Gastrocnemius medialis (tissue), 4 donors: ENCODE results near the gene SYS1. TPM values are rescaled to one million over a fixed set of nuclear protein-coding genes. Genes with fewer than 3 reads are reported as not detected.

Experiments used
- ATAC-seq, 2 donors: fragments of 150-250 bp; one replicate each; pipeline ENCODE4 v1.9.1; 2016
- DNase-seq, 2 donors: peaks; one replicate each; pipeline ENCODE4 v3.0.0-alpha.2; 2019
- H3K27ac ChIP-seq, 4 donors: fragments of 200-600 bp; sonication (generic); 1 replicate in 1 of 4; 2 replicates in 3 of 4; pipeline ENCODE4 v1.5.1; 2016 to 2018; ENCODE audit warnings: mild to moderate bottlenecking in 2 of 4, moderate library complexity in 1 of 4
- H3K27me3 ChIP-seq, 3 donors: fragments of 200-600 bp; sonication (generic) in 2 of 3; 1 replicate in 1 of 3; 2 replicates in 2 of 3; pipeline versions ENCODE4 v1.5.1 to v1.6.0; 2016 to 2019; ENCODE audit warnings: mild to moderate bottlenecking in 1 of 3, moderate library complexity in 1 of 3
- H3K36me3 ChIP-seq, 2 donors: fragments of 200-600 bp; sonication (generic) in 1 of 2; one replicate each; pipeline ENCODE4 v1.5.1; 2017 to 2018
- H3K4me1 ChIP-seq, 2 donors: fragments of 200-600 bp; sonication (generic) in 1 of 2; one replicate each; pipeline ENCODE4 v1.5.1; 2016 to 2017; ENCODE audit warnings: mild to moderate bottlenecking in 2 of 2
- H3K4me3 ChIP-seq, 4 donors: fragments of 200-600 bp; sonication (generic) in 3 of 4; 1 replicate in 1 of 4; 2 replicates in 3 of 4; pipeline ENCODE4 v1.5.1; 2016 to 2019; ENCODE audit warnings: mild to moderate bottlenecking in 2 of 4
- H3K9me3 ChIP-seq, 3 donors: fragments of 200-600 bp; sonication (generic) in 2 of 3; 1 replicate in 1 of 3; 2 replicates in 2 of 3; pipeline ENCODE4 v1.5.1; 2016 to 2019
- CTCF ChIP-seq, 5 experiments: fragments of 450-650 bp in 3 of 5; fragments of 200-600 bp in 2 of 5; sonication (generic) in 2 of 5; IDR thresholded peaks in 4 of 5; conservative IDR thresholded peaks in 1 of 5; 1 replicate in 4 of 5; 2 replicates in 1 of 5; pipeline ENCODE4 v1.5.1; 2016 to 2019; ENCODE audit warnings: antibody characterized with exemption in 5 of 5, mild to moderate bottlenecking in 3 of 5, moderate library complexity in 3 of 5
- POLR2A ChIP-seq, 2 donors: fragments of 450-650 bp; IDR thresholded peaks; one replicate each; pipeline ENCODE4 v1.6.1; 2017; ENCODE audit warnings: antibody characterized with exemption in 2 of 2, mild to moderate bottlenecking in 2 of 2, moderate library complexity in 2 of 2
- in situ Hi-C, 4 donors: fragments of 200-750 bp; cut with MboI; loops; one replicate each; pipeline versions ENCODE4 v1.15.0 to v1.8.0; 2017; ENCODE audit warnings: low sequenced_read_pairs in 4 of 4
- intact Hi-C: fragments of 100-400 bp; cut with DNase I; formaldehyde crosslinking; loops from one replicate; pipeline ENCODE4 v1.15.1; 2023; ENCODE audit warnings: low total_unique reads
- total RNA-seq, 4 donors: library from RNA; depleted of rRNA; stranded (reverse); fragments of >200 nt; gene quantifications; one replicate each; pipeline versions ENCODE4 v1.1.0 to v1.2.3, GENCODE V29; 2016

SYS1 gene
- total RNA-seq, 4 donors from 2014 or later = 34.0 to 59.5 (median 43.7) TPM

- Histone ChIP-seq H3K4me3 (no peak overlapping the region), H3K36me3 (peaks cover 0 to 34% of the 10 kb centered on the region in 2 donors), H3K9me3 (no peaks in the 10 kb centered on the region), H3K4me1 (peaks cover 8% of the 10 kb centered on the region in 2 donors), H3K27ac (no peak overlapping the region), H3K27me3 (no peaks in the 10 kb centered on the region)
- in situ Hi-C loops (loop anchor here in 1 of 4 donors (25.0 kb wide), 1 partner anchor 1154 kb away; the partner anchor contains the start of gene OSER1), intact Hi-C loops (no loop called here)
- no peak for DNase-seq
- TF ChIP-seq POLR2A (IDR thresholded peaks at IDR 0.05) = no peak
- no peak for TF ChIP-seq CTCF (IDR thresholded peaks at IDR 0.05 in 4 of 5, conservative IDR thresholded peaks at IDR 0.05 in 1 of 5)
- no peak for ATAC-seq
Measured at GRCh38 chr20:45366631-45367030, 3.7 kb downstream of the SYS1 start.

- in situ Hi-C loops = loop anchor here in 1 of 4 donors (25.0 kb wide), 1 partner anchor 1155 kb away; the partner anchor contains the start of gene OSER1
- H3K4me1 ChIP-seq = peaks cover 8% of the 10 kb centered on the region in 2 donors
- H3K36me3 ChIP-seq = peaks cover 0 to 34% of the 10 kb centered on the region in 2 donors
Measured at GRCh38 chr20:45367126-45367525, 4.2 kb downstream of the SYS1 start.

GRCh38 chr20:45368221-45368980 is 5.4 kb downstream of the SYS1 start:
- ATAC-seq (no peak), DNase-seq (no peak)
- H3K4me1 ChIP-seq = peaks cover 13 to 20% of the 10 kb centered on the region in 2 donors
- H3K27ac ChIP-seq = no peak overlapping the region
- intact Hi-C loops = no loop called here
- no peak overlapping the region for H3K4me3 ChIP-seq
- in situ Hi-C loops = loop anchor here in 1 of 4 donors (25.0 kb wide), 1 partner anchor 1156 kb away; the partner anchor contains the start of gene OSER1
- H3K9me3 ChIP-seq = no peaks in the 10 kb centered on the region
- H3K27me3 ChIP-seq = no peaks in the 10 kb centered on the region
- TF ChIP-seq POLR2A (IDR thresholded peaks at IDR 0.05) (no peak), CTCF (IDR thresholded peaks at IDR 0.05 in 4 of 5, conservative IDR thresholded peaks at IDR 0.05 in 1 of 5) (no peak)
- H3K36me3 ChIP-seq = peaks cover 0 to 34% of the 10 kb centered on the region in 2 donors

More at GRCh38 chr20:45367126-45367525, 4.2 kb downstream of the SYS1 start:
- Histone ChIP-seq H3K27ac (no peak overlapping the region), H3K9me3 (no peaks in the 10 kb centered on the region), H3K4me3 (no peak overlapping the region), H3K27me3 (no peaks in the 10 kb centered on the region)
- no peak for TF ChIP-seq CTCF (IDR thresholded peaks at IDR 0.05 in 4 of 5, conservative IDR thresholded peaks at IDR 0.05 in 1 of 5)
- TF ChIP-seq POLR2A (IDR thresholded peaks at IDR 0.05) = no peak
- intact Hi-C loops = no loop called here
- DNase-seq = no peak
- ATAC-seq = no peak

- no peak overlapping the region for H3K4me3 ChIP-seq
- no peak for TF ChIP-seq POLR2A (IDR thresholded peaks at IDR 0.05)
- no peak for TF ChIP-seq CTCF (IDR thresholded peaks at IDR 0.05 in 4 of 5, conservative IDR thresholded peaks at IDR 0.05 in 1 of 5)
- no peak overlapping the region for H3K27ac ChIP-seq
- DNase-seq = no peak
- in situ Hi-C loops = loop anchor here (5.0 to 25.0 kb wide), 6 partner anchors 42 to 1158 kb away; partner anchors contain the start of gene OSER1 (in 1 of the 4)
- intact Hi-C loops = loop anchor here (5.0 kb wide), 1 partner anchor 402 kb away; no protein-coding TSS in a partner anchor
- peaks cover 6 to 12% of the 10 kb centered on the region in 2 donors for H3K4me1 ChIP-seq
- H3K36me3 ChIP-seq = peaks cover 0 to 29% of the 10 kb centered on the region in 2 donors
- no peaks in the 10 kb centered on the region for H3K27me3 ChIP-seq
- no peaks in the 10 kb centered on the region for H3K9me3 ChIP-seq
- ATAC-seq = no peak
Measured at GRCh38 chr20:45370571-45371160, 7.7 kb downstream of the SYS1 start.
